CD4-positive, alpha-beta memory T cell (primary cell): ENCODE results near the gene SGPL1. TPM values are rescaled to one million over a fixed set of nuclear protein-coding genes. Genes with fewer than 3 reads are reported as not detected.
"Not testable (repeated sequence)": the region's sequence is repeated elsewhere in the genome, so short reads cannot be mapped to it uniquely, and the experiment has no call there.

Source experiments
- CTCF ChIA-PET: fragments of 350-600 bp; sonication (Branson Sonifier 250); formaldehyde crosslinking; loops from one replicate; lab custom pipeline; 2021; ENCODE audit warnings: inconsistent platforms; ENCODE audit not compliant: partially characterized antibody; lab: Charles Lee
- POLR2A ChIA-PET: fragments of 350-600 bp; sonication (Branson Sonifier 250); formaldehyde crosslinking; loops from one replicate; lab custom pipeline; 2021; ENCODE audit not compliant: partially characterized antibody; lab: Charles Lee
- DNase-seq, 5 donors: peaks; one replicate each; pipeline versions ENCODE4 v3.0.0 to v3.0.0-alpha.2; 2020 to 2022; ENCODE audit warnings: mixed read lengths in 1 of 5
- H3K27ac ChIP-seq: one replicate; pipeline ENCODE4 v1.7.0; 2013; ENCODE audit warnings: low read depth, low read length
- H3K27me3 ChIP-seq: 2 replicates; pipeline ENCODE4 v1.7.0; 2013; ENCODE audit warnings: mild to moderate bottlenecking, low read length, moderate library complexity; ENCODE audit not compliant: insufficient read depth
- H3K36me3 ChIP-seq: 2 replicates; pipeline ENCODE4 v1.7.0; 2013; ENCODE audit warnings: mild to moderate bottlenecking, low read length, moderate library complexity; ENCODE audit not compliant: insufficient read depth
- H3K4me1 ChIP-seq: 2 replicates; pipeline ENCODE4 v1.7.0; 2013; ENCODE audit warnings: mild to moderate bottlenecking, low read length, moderate library complexity; ENCODE audit not compliant: insufficient read depth
- H3K4me3 ChIP-seq, 2 donors: one replicate each; pipeline ENCODE4 v1.7.0; 2013; ENCODE audit warnings: low read length in 2 of 2, mild to moderate bottlenecking in 1 of 2
- H3K9me3 ChIP-seq, 2 donors: one replicate each; pipeline ENCODE4 v1.7.0; 2013; ENCODE audit warnings: low read length in 2 of 2, control low read depth in 1 of 2; ENCODE audit not compliant: control insufficient read depth in 1 of 2
- H3K27ac Mint-ChIP-seq, 7 donors: one replicate each; pipeline ENCODE4 v1.8.0; 2020 to 2021; ENCODE audit warnings: mixed read lengths in 7 of 7, mild to moderate bottlenecking in 6 of 7, inconsistent platforms in 3 of 7, moderate library complexity in 3 of 7
- H3K27me3 Mint-ChIP-seq, 2 donors: one replicate each; pipeline ENCODE4 v1.8.0; 2020 to 2021; ENCODE audit warnings: mixed read lengths in 2 of 2
- H3K36me3 Mint-ChIP-seq, 2 donors: one replicate each; pipeline ENCODE4 v1.8.0; 2020 to 2021; ENCODE audit warnings: mixed read lengths in 2 of 2, inconsistent platforms in 1 of 2, mild to moderate bottlenecking in 1 of 2
- H3K4me1 Mint-ChIP-seq, 4 donors: one replicate each; pipeline ENCODE4 v1.8.0; 2020 to 2021; ENCODE audit warnings: mixed read lengths in 4 of 4, mild to moderate bottlenecking in 1 of 4
- H3K4me3 Mint-ChIP-seq, 8 donors: one replicate each; pipeline ENCODE4 v1.8.0; 2020 to 2021; ENCODE audit warnings: mixed read lengths in 8 of 8, mild to moderate bottlenecking in 7 of 8, moderate library complexity in 6 of 8, inconsistent platforms in 3 of 8
- H3K9me3 Mint-ChIP-seq, 8 donors: one replicate each; pipeline ENCODE4 v1.8.0; 2020 to 2021; ENCODE audit warnings: mixed read lengths in 8 of 8, mild to moderate bottlenecking in 5 of 8, inconsistent platforms in 3 of 8, moderate library complexity in 1 of 8
- intact Hi-C: fragments of 100-400 bp; cut with micrococcal nuclease; formaldehyde crosslinking; loops from one replicate; pipeline ENCODE4 v1.15.1; 2023
- polyA plus RNA-seq, 2 donors: library from polyadenylated mRNA; unstranded; fragments of 300-500 nt; fragmentation: Illumina TruSeq; gene quantifications; one replicate each; pipeline ENCODE4 v1.2.3, GENCODE V29; 2021
- total RNA-seq, 2 experiments: library from RNA; stranded (reverse); gene quantifications; one replicate each; pipeline ENCODE4 v1.2.3, GENCODE V29; 2021

Gene SGPL1
- total RNA-seq, result 10 to 100 TPM; 29.6 to 32.2 TPM
- 10 to 100 TPM; 14.3 to 14.7 TPM for polyA plus RNA-seq

- POLR2A ChIA-PET, result interaction anchor here (1.2 kb wide), 2 partner anchors 58 to 338 kb away, joined by 3 to 4 read pairs; no protein-coding TSS in a partner anchor
Measured at GRCh38 chr10:70815504-70816219, at the start of gene SGPL1. Gene SGPL1, plus strand, starts transcription at chr10:70815948. Its CDS starts 906 bp downstream, at chr10:70816854.

GRCh38 chr10:70768026-70768685, 47.6 kb upstream of the SGPL1 start:
- H3K4me1 ChIP-seq, H3K4me3 Mint-ChIP-seq, H3K4me3 ChIP-seq, H3K27me3 ChIP-seq, H3K27ac Mint-ChIP-seq, H3K9me3 Mint-ChIP-seq, H3K9me3 ChIP-seq, intact Hi-C loops, POLR2A ChIA-PET, DNase-seq, H3K36me3 Mint-ChIP-seq, H3K27ac ChIP-seq, CTCF ChIA-PET, H3K36me3 ChIP-seq, H3K27me3 Mint-ChIP-seq, H3K4me1 Mint-ChIP-seq: not testable (repeated sequence)

More at GRCh38 chr10:70815504-70816219, at the start of gene SGPL1:
- Histone ChIP-seq H3K9me3 (no peaks in the 10 kb centered on the region), H3K36me3 (no peaks in the 10 kb centered on the region), H3K4me3 (peak within 1 kb of the TSS; percentile 26 to 72), H3K27ac (peak within 1 kb of the TSS; percentile 44), H3K27me3 (no peaks in the 10 kb centered on the region), H3K4me1 (peaks cover 28% of the 10 kb centered on the region)
- CTCF ChIA-PET, result interaction anchor here (0.9 to 3.4 kb wide), 9 partner anchors 18 to 88 kb away, joined by 3 to 19 read pairs (median 5); no protein-coding TSS in a partner anchor
- peaks cover 23 to 55% (median 39%) of the 10 kb centered on the region in 4 donors for H3K4me1 Mint-ChIP-seq
- DNase-seq, result peak; percentile 74 to 87 (median 83)
- peak within 1 kb of the TSS; percentile 87 to 95 (median 92) for H3K4me3 Mint-ChIP-seq
- peak within 1 kb of the TSS; percentile 87 to 96 (median 91) for H3K27ac Mint-ChIP-seq
- H3K27me3 Mint-ChIP-seq, result no peaks in the 10 kb centered on the region
- H3K36me3 Mint-ChIP-seq, result peaks cover 12 to 19% of the 10 kb centered on the region in 2 donors
- no peaks in the 10 kb centered on the region for H3K9me3 Mint-ChIP-seq
- intact Hi-C loops, result loop anchor here (1.0 to 10.0 kb wide), 3 partner anchors 65 to 959 kb away; partner anchors contain the start of gene VSIR

GRCh38 chr10:70769121-70769520, 46.6 kb upstream of the SGPL1 start:
- Histone ChIP-seq H3K4me3 (no peak overlapping the region), H3K27ac (no peak overlapping the region), H3K4me1 (no peaks in the 10 kb centered on the region), H3K36me3 (no peaks in the 10 kb centered on the region), H3K9me3 (no peaks in the 10 kb centered on the region), H3K27me3 (no peaks in the 10 kb centered on the region)
- POLR2A ChIA-PET, result no interaction called here
- no peak for DNase-seq
- intact Hi-C loops, result no loop called here
- H3K9me3 Mint-ChIP-seq, result peaks cover 0 to 9% (median 4%) of the 10 kb centered on the region in 8 donors
- H3K27ac Mint-ChIP-seq, result peak overlapping the region in 1 of 7 donors; percentile 8
- H3K27me3 Mint-ChIP-seq, result peaks cover 0 to 4% of the 10 kb centered on the region in 2 donors
- CTCF ChIA-PET, result interaction anchor here (1.4 to 1.5 kb wide), 2 partner anchors 8 to 308 kb away, joined by 3 to 4 read pairs; no protein-coding TSS in a partner anchor
- no peaks in the 10 kb centered on the region for H3K36me3 Mint-ChIP-seq
- no peaks in the 10 kb centered on the region for H3K4me1 Mint-ChIP-seq
- no peak overlapping the region for H3K4me3 Mint-ChIP-seq

GRCh38 chr10:70770001-70770400, 45.7 kb upstream of the SGPL1 start:
- Mint-ChIP-seq H3K36me3 (no peaks in the 10 kb centered on the region), H3K4me1 (no peaks in the 10 kb centered on the region), H3K27ac (no peak overlapping the region), H3K27me3 (peaks cover 0 to 4% of the 10 kb centered on the region in 2 donors), H3K4me3 (no peak overlapping the region), H3K9me3 (peaks cover 0 to 9% (median 4%) of the 10 kb centered on the region in 8 donors)
- H3K36me3 ChIP-seq, result no peaks in the 10 kb centered on the region
- no peak for DNase-seq
- POLR2A ChIA-PET, result no interaction called here
- H3K27ac ChIP-seq, result no peak overlapping the region
- H3K4me1 ChIP-seq, result no peaks in the 10 kb centered on the region
- no peak overlapping the region for H3K4me3 ChIP-seq
- no peaks in the 10 kb centered on the region for H3K27me3 ChIP-seq
- CTCF ChIA-PET, result interaction anchor here (1.4 to 1.5 kb wide), 3 partner anchors 9 to 309 kb away, joined by 3 to 4 read pairs (median 3); no protein-coding TSS in a partner anchor
- intact Hi-C loops, result no loop called here
- H3K9me3 ChIP-seq, result no peaks in the 10 kb centered on the region

- DNase-seq, H3K27ac Mint-ChIP-seq, H3K27ac ChIP-seq, H3K9me3 Mint-ChIP-seq, H3K36me3 ChIP-seq, H3K36me3 Mint-ChIP-seq, POLR2A ChIA-PET, intact Hi-C loops, H3K4me1 ChIP-seq, H3K9me3 ChIP-seq, H3K4me3 ChIP-seq, H3K4me1 Mint-ChIP-seq, H3K4me3 Mint-ChIP-seq, H3K27me3 ChIP-seq, H3K27me3 Mint-ChIP-seq: not testable (repeated sequence)
- CTCF ChIA-PET, result interaction anchor here (1.4 to 1.5 kb wide), 3 partner anchors 10 to 309 kb away, joined by 3 to 4 read pairs (median 3); no protein-coding TSS in a partner anchor
Measured at GRCh38 chr10:70770516-70770915, 45.2 kb upstream of the SGPL1 start.

- H3K36me3 ChIP-seq, result no peaks in the 10 kb centered on the region
- no peak overlapping the region for H3K4me3 ChIP-seq
- H3K4me1 Mint-ChIP-seq, result no peaks in the 10 kb centered on the region
- H3K27ac Mint-ChIP-seq, result peak overlapping the region in 1 of 7 donors; percentile 5
- CTCF ChIA-PET, result interaction anchor here (1.4 kb wide), 1 partner anchor 220 kb away, joined by 3 read pairs; no protein-coding TSS in a partner anchor
- no peak for DNase-seq
- no peak overlapping the region for H3K4me3 Mint-ChIP-seq
- H3K27me3 Mint-ChIP-seq, result peaks cover 0 to 4% of the 10 kb centered on the region in 2 donors
- no peaks in the 10 kb centered on the region for H3K9me3 ChIP-seq
- no peaks in the 10 kb centered on the region for H3K4me1 ChIP-seq
- no peak overlapping the region for H3K27ac ChIP-seq
- peaks cover 0 to 2% (median 0%) of the 10 kb centered on the region in 8 donors for H3K9me3 Mint-ChIP-seq
- POLR2A ChIA-PET, result no interaction called here
- intact Hi-C loops, result no loop called here
- no peaks in the 10 kb centered on the region for H3K36me3 Mint-ChIP-seq
- H3K27me3 ChIP-seq, result no peaks in the 10 kb centered on the region
Measured at GRCh38 chr10:70771311-70772194, 44.2 kb upstream of the SGPL1 start.
